OCI-LY1 (cell line): Measurements from ENCODE around the gene RYR1.

Source experiments
- H2AFZ ChIP-seq: fragments of 200-600 bp; sonication (generic), shearing (Covaris generic); 2 replicates; pipeline ENCODE4 v1.6.0; 2014; ENCODE audit warnings: antibody characterized with exemption, mild to moderate bottlenecking, low read length
- H3F3A ChIP-seq: fragments of 200-600 bp; sonication (generic), shearing (Covaris generic); 2 replicates; pipeline ENCODE4 v1.6.0; 2014; ENCODE audit warnings: mild to moderate bottlenecking, antibody characterized with exemption, low read length, moderate library complexity; ENCODE audit not compliant: insufficient read depth
- H3K27ac ChIP-seq: fragments of 200-600 bp; sonication (generic); 2 replicates; pipeline ENCODE4 v1.5.1; 2014; ENCODE audit warnings: low read length, mixed run types, mild to moderate bottlenecking, low read depth; ENCODE audit not compliant: poor library complexity, severe bottlenecking
- H3K27me3 ChIP-seq: fragments of 200-600 bp; sonication (generic); 2 replicates; pipeline ENCODE4 v1.6.0; 2014; ENCODE audit warnings: antibody characterized with exemption, mild to moderate bottlenecking, low read length, moderate library complexity; ENCODE audit not compliant: insufficient read depth
- H3K36me3 ChIP-seq: fragments of 200-600 bp; sonication (generic); 2 replicates; pipeline ENCODE4 v1.6.1; 2014; ENCODE audit warnings: mild to moderate bottlenecking, antibody characterized with exemption, low read length, moderate library complexity, mixed read lengths; ENCODE audit not compliant: insufficient read depth
- H3K4me1 ChIP-seq: fragments of 200-600 bp; sonication (generic); 2 replicates; pipeline ENCODE4 v1.5.1; 2014; ENCODE audit warnings: mild to moderate bottlenecking, low read length, moderate library complexity; ENCODE audit not compliant: insufficient read depth, severe bottlenecking
- H3K4me2 ChIP-seq: fragments of 200-600 bp; sonication (generic), shearing (Covaris generic); 2 replicates; pipeline ENCODE4 v1.6.1; 2014; ENCODE audit warnings: low read length
- H3K4me3 ChIP-seq: fragments of 200-600 bp; sonication (generic); 2 replicates; pipeline ENCODE4 v1.5.1; 2014; ENCODE audit warnings: low read length, low read depth, mild to moderate bottlenecking, mixed read lengths; ENCODE audit not compliant: poor library complexity, severe bottlenecking
- H3K79me2 ChIP-seq: fragments of 200-600 bp; shearing (Covaris generic); 2 replicates; pipeline ENCODE4 v1.6.1; 2016; ENCODE audit warnings: mixed run types, low read length, mixed read lengths; ENCODE audit not compliant: insufficient read depth
- H3K9ac ChIP-seq: fragments of 200-600 bp; sonication (generic), shearing (Covaris generic); 2 replicates; pipeline ENCODE4 v1.6.1; 2014; ENCODE audit warnings: mild to moderate bottlenecking, low read length, mixed read lengths
- H3K9me2 ChIP-seq: fragments of 200-600 bp; sonication (generic), shearing (Covaris generic); 2 replicates; pipeline ENCODE4 v1.6.1; 2014; ENCODE audit warnings: low read depth, mild to moderate bottlenecking, low read length, mixed read lengths
- H3K9me3 ChIP-seq: fragments of 200-600 bp; shearing (Covaris generic); 2 replicates; pipeline ENCODE4 v1.6.1; 2014; ENCODE audit warnings: low read length, mixed read lengths
- H4K20me1 ChIP-seq: fragments of 200-600 bp; sonication (generic), shearing (Covaris generic); 2 replicates; pipeline ENCODE4 v1.6.0; 2016; ENCODE audit warnings: mild to moderate bottlenecking, low read length; ENCODE audit not compliant: insufficient read depth
- EZH2 ChIP-seq: fragments of 200-600 bp; sonication (generic), shearing (Covaris generic); IDR thresholded peaks from 2 replicates; pipeline ENCODE4 v1.8.0; 2017; ENCODE audit warnings: borderline replicate concordance, mixed run types, mild to moderate bottlenecking, antibody characterized with exemption, low read length, moderate library complexity, mixed read lengths
- TF ChIP-seq, protein P1 (sequence below): fragments of 200-600 bp; sonication (generic), shearing (Covaris generic); IDR thresholded peaks from 2 replicates; pipeline ENCODE4 v1.5.1; 2017; ENCODE audit warnings: mild to moderate bottlenecking, antibody characterized with exemption, low read length, moderate library complexity, mixed read lengths

Gene RYR1

DNA sequence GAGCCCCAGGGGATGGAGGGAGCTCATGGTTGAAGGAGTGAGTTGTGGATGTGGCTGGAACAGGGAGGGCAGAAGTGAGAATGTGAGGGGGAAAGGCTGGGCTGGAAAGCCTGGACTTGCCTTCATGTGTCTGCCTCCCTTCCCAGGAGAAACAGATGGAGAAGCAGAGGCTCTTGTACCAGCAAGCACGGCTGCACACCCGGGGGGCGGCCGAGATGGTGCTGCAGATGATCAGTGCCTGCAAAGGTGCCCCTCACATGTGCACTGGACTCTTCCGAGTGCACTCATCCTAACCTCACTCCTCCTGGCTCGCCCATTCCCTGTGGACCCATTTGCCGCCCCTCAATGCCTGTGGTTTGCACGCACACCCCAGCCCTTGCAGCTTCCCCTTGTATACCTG lies 101.1 kb downstream of the RYR1 start:
- Histone ChIP-seq H3K4me1 (peaks cover 14% of the 10 kb centered on the region), H2AFZ (no peak overlapping the region), H3K4me3 (no peak overlapping the region), H3K36me3 (no peaks in the 10 kb centered on the region; the same call in 1 of the 2 replicates), H3K9me3 (peaks cover 11% of the 10 kb centered on the region), H3K79me2 (no peaks in the 10 kb centered on the region), H3K4me2 (no peak overlapping the region), H3K9ac (no peak overlapping the region), H3K9me2 (no peaks in the 10 kb centered on the region), H4K20me1 (no peaks in the 10 kb centered on the region), H3F3A (no peaks in the 10 kb centered on the region), H3K27ac (no peak overlapping the region), H3K27me3 (peaks cover 13% of the 10 kb centered on the region; the same call in 1 of the 2 replicates)
- no peak for TF ChIP-seq EZH2
- TF ChIP-seq, protein P1, sequence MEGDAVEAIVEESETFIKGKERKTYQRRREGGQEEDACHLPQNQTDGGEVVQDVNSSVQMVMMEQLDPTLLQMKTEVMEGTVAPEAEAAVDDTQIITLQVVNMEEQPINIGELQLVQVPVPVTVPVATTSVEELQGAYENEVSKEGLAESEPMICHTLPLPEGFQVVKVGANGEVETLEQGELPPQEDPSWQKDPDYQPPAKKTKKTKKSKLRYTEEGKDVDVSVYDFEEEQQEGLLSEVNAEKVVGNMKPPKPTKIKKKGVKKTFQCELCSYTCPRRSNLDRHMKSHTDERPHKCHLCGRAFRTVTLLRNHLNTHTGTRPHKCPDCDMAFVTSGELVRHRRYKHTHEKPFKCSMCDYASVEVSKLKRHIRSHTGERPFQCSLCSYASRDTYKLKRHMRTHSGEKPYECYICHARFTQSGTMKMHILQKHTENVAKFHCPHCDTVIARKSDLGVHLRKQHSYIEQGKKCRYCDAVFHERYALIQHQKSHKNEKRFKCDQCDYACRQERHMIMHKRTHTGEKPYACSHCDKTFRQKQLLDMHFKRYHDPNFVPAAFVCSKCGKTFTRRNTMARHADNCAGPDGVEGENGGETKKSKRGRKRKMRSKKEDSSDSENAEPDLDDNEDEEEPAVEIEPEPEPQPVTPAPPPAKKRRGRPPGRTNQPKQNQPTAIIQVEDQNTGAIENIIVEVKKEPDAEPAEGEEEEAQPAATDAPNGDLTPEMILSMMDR = no peak

DNA sequence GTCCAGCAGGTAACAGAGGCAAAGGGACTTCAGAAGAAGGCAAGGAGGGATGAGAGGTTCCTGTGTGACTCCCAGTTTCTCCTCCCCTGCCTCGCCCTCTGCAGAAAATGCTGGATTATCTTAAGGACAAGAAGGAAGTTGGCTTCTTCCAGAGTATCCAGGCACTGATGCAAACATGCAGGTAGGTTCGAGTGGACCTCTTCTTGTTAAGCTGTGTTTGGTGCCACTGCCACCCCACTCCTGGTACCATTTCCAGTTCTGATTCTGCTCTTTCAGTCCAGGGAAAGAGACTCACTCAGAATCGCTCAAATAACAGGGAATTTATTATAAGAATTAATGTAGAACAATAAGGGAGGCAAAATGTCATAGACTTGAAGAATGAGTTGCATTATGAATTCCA lies 101.7 kb downstream of the RYR1 start:
- Histone ChIP-seq H3F3A (no peaks in the 10 kb centered on the region), H3K9ac (no peak overlapping the region), H3K79me2 (no peaks in the 10 kb centered on the region), H3K4me1 (peaks cover 14% of the 10 kb centered on the region), H3K4me3 (no peak overlapping the region), H3K4me2 (no peak overlapping the region), H3K9me3 (peaks cover 11% of the 10 kb centered on the region), H2AFZ (no peak overlapping the region), H3K27ac (no peak overlapping the region), H4K20me1 (no peaks in the 10 kb centered on the region), H3K9me2 (no peaks in the 10 kb centered on the region), H3K36me3 (no peaks in the 10 kb centered on the region; the same call in 1 of the 2 replicates), H3K27me3 (peaks cover 13% of the 10 kb centered on the region; the same call in 1 of the 2 replicates)
- TF ChIP-seq, protein P1 = no peak
- TF ChIP-seq EZH2 = no peak

- H2AFZ ChIP-seq = no peak overlapping the region
- H3K9me3 ChIP-seq = peaks cover 11% of the 10 kb centered on the region
- no peaks in the 10 kb centered on the region for H4K20me1 ChIP-seq
- H3K36me3 ChIP-seq = no peaks in the 10 kb centered on the region; the same call in 1 of the 2 replicates
- no peaks in the 10 kb centered on the region for H3F3A ChIP-seq
- H3K27ac ChIP-seq = no peak overlapping the region
- TF ChIP-seq, protein P1 = no peak
- TF ChIP-seq EZH2 = no peak
- no peak overlapping the region for H3K4me2 ChIP-seq
- H3K9me2 ChIP-seq = no peaks in the 10 kb centered on the region
- no peak overlapping the region for H3K4me3 ChIP-seq
- peaks cover 14% of the 10 kb centered on the region for H3K4me1 ChIP-seq
- H3K27me3 ChIP-seq = peaks cover 13% of the 10 kb centered on the region; the same call in 1 of the 2 replicates
- no peaks in the 10 kb centered on the region for H3K79me2 ChIP-seq
- no peak overlapping the region for H3K9ac ChIP-seq
These were observed 103.8 kb downstream of the RYR1 start for GRCh38 chr19:38537071-38537936.
